Measurements from ENCODE around the gene CERS6.

DNA sequence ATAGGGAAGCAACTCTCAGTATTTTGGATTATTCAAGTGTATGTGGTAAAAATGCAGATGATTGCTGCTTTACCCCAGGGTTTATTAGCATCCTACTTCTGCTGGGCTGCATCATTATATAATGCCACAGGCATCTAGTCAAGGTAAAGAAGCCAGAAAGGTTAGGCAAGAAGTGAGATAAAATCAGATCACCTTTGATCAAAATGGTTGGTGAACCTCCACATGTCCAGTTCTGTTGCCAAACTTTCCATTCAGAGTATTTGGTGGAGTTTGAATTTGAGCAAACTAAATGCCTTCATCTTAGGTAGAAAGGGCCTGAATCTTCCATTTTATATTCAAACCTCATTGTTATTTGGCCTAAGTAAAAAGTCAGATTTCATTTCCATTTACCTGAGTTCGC is 316.6 kb downstream of the CERS6 start:
- no peak for TF ChIP-seq CTCF (conservative IDR thresholded peaks at IDR 0.05 in 1 of 2, IDR thresholded peaks at IDR 0.05 in 1 of 2; ENCODE audit: extremely low read depth in 1 of 2, insufficient read depth in 1 of 2, low read depth in 1 of 2, low read length in 2 of 2)
- no peak for TF ChIP-seq EZH2 (IDR thresholded peaks at IDR 0.05; ENCODE audit: borderline replicate concordance, low read length)

Measured in mammary epithelial cell (primary cell).